NCI-H2081 (cell line): ENCODE data around the gene PRR5L.

Experiments used
- DNase-seq, 2 experiments: peaks; one replicate each; lab custom pipeline; 2025; lab: John Stamatoyannopoulos, UW

Gene PRR5L

DNA sequence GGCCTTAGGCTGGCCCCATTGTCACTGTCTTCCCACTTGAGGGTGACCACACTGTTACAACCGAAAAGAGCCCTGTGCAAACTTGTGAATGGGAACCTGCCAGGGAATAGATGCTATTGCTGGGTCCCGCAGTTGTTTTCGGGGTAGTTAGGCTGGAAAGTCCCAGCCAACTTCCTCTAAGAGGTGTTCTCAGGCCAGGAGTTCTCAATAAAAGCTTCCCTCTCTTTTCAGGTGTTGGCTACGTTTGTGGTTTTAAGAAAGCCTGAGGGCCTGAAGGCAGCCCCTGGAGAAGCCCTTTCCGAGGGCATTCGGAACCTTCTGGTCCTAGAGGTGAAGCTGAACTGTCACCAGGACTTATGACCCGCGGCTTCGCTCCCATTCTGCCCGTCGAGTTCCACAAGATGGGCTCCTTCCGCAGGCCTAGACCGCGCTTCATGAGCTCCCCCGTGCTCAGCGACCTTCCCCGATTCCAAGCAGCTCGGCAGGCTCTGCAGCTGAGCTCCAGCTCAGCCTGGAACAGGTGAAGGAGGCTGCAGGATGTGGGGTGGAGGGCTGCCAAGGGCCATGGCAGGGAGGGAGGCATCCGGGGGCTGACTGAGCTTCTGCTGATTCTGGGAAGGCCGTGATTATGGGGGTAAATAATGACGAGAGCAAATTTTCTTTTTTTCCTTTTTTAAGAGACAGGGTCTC is 104.8 kb downstream of the PRR5L start:
- no peak for DNase-seq

DNA sequence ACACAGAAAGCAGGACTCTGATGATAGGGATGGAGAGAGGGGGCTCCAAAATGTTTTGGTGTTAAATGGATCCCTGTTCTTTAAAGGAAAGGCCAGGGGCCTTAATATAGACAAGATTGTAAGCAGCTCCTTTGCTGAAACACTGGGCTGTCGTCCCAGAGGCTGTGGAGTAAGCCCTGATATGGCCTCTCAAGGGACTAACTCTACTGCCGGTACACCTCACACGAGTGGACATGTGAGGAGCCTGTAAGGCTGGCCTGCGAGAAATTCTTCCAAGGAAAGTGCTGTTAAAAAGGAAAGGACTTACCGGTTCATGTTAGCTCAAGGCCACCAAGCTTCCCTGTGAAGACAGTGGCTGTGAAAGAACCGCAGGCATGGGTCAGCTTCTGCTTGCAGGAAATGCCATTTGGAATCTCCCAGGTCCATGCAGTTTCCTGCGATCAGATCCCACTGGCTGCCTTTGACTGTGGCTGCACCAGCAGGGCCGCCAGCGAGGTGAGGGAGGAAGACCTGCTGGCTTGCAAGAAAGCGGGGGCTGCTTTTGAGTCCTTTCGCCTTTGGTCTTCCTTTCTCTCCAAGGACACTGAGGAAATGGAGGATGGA is 106.6 kb downstream of the PRR5L start:
- no peak for DNase-seq

DNA sequence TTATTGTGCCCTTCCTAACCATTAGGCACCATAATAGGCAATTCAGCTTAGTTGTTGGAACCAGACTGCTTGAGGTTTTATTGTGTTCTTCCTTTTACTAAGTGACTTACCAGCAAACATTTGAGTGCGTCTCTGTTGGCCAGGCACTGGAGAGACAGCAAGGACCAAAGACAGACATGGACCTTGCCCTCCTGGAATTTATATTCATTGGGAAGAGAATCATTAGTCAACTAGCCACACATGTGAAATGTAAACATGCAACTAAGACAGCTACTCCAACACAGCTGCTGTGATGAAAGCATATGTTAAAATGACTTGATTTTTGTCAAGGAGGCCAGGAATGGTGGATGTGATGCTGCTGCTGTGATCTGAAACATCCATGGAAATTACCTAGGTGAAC is 107.6 kb downstream of the PRR5L start:
- DNase-seq: no peak

DNA sequence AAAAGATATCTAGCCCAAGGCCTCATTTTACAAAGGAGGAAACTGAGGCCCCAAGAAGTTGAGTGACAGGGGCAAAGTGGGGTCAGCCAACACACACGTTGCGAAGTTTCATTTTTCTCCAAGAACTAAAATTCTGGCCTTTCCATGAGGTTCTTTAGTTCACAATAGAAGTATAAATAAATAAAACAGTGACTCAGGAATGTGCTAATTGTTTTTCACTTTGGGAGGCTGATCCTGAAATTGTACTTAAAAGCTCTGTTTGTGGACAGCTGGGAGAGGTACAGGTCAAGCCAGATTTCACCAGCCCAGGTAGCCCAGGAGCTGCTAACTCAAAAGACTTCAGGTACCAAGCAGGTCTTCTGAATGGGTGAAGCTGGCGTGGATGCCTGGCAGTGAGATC is 108.7 kb downstream of the PRR5L start:
- DNase-seq: no peak

DNA sequence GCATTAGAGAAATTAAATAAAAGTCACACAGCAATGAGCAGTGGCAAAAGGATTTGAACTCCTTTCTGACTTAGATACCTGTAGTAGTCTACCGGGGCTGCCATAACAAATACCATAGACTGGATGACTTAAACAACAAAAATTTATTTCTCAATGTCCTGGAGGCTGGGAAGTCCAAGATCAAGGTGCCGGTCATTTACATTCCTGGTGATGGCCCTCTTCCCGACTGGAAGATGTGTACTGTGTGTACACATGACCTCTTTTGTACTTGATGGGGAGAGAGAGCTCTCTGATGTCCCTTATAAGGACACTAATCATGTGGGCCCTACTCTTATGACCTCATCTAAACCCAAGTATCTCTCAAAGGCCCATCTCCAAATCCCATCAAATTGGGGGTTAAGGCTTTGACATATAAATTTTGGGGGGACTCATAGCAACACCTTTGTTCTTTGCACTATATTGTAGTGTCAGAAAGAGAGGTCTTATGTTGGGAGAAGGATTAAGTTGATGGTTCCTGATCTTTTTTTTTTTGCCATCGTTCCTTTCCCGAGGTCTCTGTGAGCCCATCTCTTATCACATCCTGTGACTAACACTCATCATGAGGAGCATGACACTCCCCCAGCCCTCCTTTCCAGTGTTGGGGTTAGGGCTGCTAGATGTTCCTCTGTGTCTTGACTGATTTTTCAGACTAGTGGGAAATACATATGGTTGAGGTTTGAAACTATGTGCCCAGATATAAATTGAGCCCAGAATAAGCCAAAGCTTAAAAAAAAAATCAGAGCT is 109.7 kb downstream of the PRR5L start:
- DNase-seq: no peak

DNA sequence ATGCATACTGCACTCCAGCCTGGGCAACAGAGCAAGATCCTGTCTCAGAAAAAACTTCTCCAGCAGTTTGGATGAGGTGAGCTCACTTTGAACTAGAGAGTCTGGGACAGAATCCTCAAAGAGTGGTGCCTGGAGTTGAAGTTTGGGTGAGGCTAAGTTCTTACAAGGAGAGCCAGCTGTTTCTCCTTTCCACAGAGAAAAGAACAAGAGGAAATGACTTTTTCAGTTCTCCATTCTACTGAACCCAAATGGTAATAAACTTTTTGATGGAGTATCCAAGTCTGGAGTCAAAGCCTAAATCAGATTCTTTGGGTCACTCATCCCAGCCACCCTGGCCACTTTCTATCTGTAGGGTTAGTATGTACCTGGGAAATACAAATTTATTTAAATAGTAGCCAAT is 111.3 kb downstream of the PRR5L start:
- no peak for DNase-seq

DNA sequence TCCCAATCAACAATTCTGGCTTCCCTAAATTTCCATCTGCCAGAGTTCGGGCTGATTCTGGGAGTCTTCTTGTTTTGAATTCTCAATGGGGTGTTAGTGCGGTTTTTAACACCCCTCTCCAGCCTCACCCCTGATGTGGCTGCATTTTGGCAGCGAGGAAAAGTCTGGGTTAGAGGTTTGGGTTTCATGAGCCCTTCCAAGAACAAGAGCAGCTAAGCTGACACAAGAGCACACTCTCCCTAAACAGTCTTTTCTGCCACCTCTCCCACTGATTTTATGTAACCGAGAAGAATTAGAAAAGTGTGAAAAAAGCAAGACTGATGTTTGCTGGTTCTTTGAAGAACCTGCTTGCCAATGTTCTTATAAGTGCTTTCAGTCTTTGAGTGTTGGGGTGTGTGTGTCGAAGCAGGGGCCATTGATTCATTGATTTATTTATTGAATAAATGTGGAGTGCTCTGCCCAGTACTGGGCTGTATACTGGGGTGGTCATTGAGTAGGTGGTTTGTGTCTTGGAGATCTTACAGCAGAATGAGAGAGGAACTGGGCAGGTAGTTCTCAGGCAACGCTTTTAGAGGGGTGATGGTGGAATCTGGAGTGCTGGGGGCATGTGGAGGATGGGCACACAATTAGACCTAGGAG is 112.5 kb downstream of the PRR5L start:
- no peak for DNase-seq

DNA sequence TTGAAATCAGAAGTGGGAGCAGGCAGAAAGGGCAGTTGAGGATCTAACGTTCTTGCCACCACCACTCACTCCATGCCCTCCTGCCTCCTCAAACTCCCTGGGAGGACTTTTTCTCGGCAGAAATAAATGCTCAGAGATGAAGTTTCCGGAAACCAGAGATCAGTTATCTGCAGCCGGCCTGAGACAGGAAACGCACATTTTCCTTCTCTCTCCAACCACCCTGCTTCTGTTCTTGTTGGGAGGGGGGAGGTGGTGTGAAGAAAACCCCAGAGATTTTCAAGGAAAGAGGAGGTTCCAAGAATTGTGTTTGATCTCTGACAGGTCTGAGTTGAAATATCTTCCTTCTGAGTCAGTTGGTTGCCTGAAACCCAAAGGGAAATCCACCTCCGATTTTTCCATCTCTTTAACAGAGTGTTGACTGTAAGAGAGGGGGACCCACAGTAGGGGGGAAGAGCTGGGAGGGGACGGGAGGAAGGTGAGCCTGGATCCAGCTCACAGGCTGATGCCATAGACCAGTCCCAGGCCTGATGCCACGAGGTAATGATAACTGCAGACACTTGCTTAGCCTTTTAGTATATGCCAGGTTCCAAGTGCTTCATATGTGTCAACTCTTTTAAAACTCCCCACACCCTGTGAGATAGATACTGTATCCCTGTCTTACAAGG is 113.2 kb downstream of the PRR5L start:
- no peak for DNase-seq

DNA sequence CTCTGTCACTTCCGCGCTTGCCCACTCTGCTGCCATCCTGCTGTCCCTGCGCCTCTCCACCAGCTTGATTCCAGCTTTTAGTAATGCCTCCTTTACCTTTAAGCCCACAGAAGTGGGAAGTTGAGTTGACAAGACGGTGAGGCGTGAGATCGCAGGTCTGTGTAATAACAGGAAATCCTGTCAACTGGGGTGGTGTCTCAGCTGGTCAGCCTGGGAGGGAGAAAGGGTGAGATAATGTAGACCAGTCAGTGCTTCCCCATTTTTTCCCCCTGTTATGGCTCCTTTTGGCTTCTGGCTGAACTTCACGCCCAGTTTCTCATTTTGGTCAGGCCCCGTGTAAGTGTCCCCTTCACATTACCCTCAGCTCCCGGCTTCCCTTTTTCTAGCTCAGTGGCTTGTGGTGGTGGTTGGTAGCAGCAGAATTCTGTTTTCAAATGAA is 115.1 kb downstream of the PRR5L start:
- no peak for DNase-seq

DNA sequence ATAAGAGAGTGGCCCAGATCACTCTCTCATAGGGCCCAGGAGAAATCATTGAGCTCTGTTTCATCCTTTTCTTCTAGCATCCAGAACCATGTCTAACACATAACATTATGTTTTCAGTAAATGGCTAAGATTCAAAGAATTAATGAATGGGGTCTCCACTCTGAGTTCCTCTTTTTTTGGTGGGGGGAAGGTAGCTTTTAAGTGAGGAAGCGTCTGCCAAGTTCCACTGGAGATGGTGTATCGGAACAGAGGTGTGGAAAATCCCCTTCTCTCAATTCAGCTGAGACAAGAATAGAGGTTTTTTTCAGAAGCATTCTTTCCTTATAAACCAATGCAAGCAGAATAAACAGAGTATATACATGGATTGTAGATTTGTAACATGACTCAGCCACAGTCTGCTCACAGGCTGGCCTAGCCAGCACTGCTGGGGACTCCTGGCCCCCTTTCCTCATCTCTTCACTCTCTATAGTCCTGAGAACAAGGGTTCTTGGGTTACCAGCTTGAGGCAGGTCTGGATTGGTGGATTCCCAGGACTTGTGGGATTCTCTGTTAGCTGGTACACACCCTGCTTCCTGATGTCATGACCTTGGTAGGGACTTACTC is 116.8 kb downstream of the PRR5L start:
- DNase-seq: no peak

DNA sequence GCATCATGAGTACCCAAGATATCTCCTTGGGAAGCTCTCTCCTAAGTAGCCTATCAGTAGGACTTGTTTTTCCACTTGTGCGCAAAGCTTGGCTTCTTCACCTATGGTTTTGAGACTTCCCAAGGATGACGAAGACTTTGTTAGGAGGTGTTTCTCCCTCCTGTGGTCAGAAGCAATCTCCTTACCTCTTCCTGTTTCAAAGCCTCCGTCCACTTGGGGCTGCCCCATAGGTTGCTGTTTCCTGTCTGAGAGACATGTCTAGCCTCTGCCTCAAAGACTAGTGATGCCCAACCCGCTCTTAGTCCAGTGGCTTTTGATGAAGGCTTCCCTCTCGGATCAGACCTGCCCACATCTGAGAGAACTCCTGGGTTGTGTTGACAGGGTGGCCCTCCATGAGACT is 121.1 kb downstream of the PRR5L start:
- DNase-seq: no peak

DNA sequence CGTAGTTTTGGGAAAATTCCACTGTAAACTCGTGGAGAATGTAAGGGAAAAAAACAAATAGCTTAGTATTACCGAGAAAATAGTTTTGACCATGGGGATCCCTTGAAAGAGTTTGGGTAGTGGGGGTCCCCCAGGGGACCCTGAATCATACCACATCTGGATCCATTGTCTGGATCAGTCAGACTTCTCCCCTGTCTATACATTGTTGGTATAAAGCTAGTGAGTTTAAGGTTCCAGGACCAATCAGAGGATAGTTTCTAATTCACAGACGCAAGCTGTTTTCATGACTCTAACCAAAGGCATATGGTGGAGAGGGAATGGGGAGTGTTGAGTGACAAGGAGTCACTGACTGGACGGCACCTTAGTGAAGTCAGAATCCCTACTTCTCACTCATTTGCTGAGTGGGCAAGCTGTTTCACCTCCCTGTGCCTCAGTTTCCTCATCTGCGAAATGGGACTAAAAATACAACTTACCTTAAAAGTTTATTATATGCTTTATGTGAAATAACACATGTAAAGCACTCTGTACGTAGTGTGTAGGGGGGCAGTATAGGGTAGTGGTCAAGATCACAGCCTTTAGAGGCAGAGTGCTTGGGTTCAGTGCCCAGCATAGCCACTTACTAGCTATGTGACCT is 123.8 kb downstream of the PRR5L start:
- DNase-seq: no peak

DNA sequence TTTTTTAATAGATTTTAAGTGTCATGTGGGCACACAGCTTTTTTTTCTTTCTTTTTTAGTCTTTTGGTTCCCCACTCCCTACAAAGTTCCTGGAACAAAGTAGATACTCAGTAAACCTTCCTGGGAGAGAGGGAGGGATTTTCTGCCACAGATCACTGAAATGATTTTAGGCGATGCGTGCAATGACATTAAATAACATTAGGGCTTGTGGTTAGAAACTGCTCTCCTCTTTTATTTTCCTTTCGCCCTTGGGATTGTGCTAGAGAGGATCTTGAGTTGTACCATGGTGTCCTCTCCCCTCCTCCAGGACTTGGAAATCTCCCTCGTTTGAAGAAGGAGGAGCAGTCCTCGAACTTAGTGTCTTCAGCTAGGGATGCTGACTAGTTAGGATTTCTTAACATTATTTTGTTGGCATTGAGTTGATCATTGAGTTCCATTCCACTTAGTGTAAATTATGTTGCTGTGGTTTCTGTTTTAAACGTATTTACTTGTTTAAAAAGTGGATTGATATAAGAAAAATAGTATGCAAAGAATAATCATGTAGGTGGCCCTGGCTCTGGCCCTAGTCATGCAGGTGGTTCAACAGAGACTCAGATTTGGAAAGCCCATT is 125.6 kb downstream of the PRR5L start:
- DNase-seq: no peak

DNA sequence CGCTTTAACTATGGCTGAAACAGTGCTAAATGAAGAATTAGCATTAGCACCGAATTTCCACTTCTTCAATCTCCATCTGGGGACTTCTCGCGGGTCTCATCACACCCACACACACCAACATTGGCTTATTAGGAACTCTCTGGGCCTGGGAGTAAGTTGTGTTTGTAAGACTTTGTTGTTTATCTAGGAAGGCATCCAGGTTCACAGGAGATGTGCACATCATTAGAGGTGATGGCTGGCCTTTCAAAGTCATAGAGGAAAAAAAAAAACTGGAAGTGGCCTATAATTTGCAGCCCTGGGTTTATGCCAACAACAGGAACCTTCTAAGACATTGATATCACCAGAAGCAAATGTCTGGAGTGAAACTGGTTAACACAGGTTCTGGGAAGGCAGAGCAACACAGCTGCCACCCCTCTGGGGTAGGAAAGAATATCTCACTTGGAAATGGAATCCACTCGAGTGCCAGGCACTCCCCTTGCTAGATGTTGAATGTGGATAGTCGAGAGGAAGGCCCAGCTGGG is 129.5 kb downstream of the PRR5L start:
- no peak for DNase-seq

DNA sequence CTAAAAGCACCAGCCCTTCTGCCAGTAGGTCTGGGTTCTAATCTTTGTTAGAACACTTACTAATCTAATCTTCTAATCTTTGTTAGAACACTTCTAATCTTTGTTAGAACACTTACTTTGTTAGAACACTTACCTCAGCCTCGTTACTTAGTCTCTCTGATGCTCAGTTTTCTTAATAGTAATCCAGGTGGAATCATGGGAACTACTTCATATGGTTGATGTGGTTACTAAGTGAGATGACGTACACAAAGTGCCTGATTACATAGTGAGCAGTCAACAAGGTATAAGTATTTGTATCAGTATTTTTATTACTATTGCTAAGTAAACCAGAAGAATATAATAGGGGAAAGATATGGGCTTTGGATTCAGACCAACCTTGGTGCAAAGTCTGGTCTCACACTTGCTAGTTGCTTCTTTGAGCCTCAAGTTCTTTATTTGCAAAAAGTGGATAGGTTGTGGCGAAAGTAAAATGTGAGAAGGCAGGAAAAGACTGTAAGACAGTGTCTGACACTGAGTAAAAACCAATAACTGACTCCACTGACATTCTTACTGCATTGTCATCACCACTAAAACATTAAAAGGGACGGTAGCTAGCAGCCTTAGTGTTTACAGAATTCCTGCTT is 130.2 kb downstream of the PRR5L start:
- DNase-seq: no peak

DNA sequence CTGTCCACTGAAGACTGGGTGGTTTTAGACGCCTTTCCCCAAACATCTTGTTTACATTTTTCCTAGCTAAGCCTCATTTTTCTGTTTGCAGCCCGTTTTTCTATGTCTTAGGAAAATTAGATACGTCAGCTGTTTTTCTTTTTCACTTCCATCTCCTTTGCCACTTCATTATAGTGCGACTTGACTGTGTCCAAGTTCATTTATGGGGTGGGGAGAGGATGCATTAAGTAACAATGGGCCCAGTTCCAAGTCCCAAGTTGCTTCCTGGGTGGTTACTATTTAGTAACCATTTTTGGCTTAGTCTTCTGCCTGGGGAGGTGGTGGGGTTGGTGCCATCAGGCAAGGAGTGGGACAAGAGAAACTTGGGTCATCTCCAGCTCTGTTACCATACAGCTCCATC is 131.0 kb downstream of the PRR5L start:
- DNase-seq: no peak

DNA sequence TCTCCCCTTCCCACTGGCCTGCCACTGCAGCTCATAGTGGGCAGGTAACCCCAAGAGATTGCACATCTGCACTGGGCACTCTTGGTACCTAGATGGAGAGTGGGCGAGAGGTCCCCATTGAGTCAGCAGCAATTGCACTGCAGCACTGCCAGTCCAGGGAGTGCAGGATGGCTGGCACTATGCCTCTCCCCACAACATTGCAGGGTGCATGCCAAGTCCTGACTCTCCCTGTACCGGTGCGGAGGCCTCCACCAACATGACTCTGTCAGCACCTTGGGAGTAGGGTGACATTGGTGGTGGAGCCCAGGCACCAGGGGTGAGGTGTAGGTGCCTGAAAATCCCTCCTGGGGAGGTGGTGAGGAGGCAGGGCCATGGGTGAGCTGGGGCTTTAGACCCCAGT is 131.8 kb downstream of the PRR5L start:
- DNase-seq: no peak

DNA sequence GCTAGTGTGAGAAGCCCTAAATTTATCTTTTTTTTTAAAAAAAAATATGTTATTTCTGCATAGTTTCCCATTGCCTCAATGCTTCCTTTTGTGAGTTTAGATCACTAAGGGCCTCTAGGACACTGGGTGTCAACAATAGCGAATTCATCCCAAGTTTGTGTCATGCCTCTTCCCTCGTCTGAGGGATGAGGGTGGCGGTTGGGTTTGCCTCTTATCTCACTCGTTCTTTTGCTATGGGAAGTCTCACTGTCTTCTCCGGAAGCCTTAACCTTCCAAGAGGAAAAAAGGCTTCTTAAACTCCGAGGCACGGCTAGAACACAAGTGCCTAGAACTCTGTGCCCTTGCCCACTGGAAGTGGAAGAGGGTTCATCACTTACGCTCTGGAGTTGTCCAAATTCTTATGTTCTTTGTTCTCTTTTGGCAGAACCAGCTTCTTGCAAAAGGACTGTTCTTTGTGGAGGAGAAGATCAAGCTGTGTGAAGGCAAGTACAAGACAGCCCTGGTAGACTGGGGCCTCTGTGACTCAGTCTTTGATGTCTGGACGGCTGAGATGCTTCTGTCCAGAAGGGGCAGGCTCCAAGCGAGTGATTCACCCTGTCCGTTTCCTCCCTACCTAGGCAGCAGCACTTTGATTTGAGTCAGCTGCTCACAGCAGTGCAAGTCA is 135.5 kb downstream of the PRR5L start:
- no peak for DNase-seq

DNA sequence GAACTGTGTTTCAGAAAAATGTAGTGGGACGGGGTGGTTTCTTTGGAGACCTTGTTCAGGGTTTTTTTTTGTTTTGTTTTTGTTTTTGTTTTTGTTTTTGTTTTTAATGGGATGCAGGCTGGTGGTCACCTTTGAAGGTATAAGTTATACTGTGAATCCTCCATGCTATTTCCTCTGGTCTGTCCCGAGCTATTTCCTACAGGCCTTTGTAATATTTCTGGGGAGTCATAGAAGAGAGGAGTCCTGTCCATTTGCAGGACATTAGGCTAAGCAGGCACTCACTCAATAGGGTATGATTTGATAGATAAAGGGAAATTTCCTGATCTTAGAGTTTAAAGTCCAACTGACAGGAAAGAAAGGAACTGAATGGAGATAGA is 136.0 kb downstream of the PRR5L start:
- DNase-seq: no peak

DNA sequence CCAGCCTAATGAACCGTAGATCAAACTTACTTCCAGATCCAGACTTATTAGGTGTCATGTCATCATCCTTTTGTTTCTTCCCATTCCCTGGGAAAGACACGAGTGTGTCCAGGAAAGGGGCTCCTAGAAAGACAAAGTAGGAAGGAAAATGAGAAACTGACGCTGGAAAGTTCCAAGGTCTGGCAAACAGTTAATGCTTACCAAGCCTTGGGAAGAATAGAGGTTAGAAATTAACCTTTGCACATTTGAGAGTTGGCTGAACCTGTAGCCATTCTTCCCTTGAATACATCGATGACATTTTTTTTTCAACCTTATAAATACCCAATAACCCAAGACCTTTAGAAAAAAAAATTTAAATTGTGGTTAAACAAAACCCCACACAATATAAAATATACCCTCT is 136.7 kb downstream of the PRR5L start:
- no peak for DNase-seq
